Epithelial cell of esophagus (primary cell): ENCODE results near the gene FREM1.

Experiments used
- DNase-seq: peaks from one replicate; pipeline ENCODE4 v3.0.0; 2010; ENCODE audit warnings: low read depth
- H3K4me3 ChIP-seq: 2 replicates; pipeline ENCODE4 v1.5.1; 2011; ENCODE audit warnings: mild to moderate bottlenecking, low read length, control low read depth
- CTCF ChIP-seq: IDR thresholded peaks from 2 replicates; pipeline ENCODE4 v1.5.1; 2011; ENCODE audit warnings: low read depth, mild to moderate bottlenecking, low read length, control low read depth, inconsistent platforms; ENCODE audit not compliant: insufficient read depth; ENCODE audit errors: missing control alignments

Gene FREM1

DNA sequence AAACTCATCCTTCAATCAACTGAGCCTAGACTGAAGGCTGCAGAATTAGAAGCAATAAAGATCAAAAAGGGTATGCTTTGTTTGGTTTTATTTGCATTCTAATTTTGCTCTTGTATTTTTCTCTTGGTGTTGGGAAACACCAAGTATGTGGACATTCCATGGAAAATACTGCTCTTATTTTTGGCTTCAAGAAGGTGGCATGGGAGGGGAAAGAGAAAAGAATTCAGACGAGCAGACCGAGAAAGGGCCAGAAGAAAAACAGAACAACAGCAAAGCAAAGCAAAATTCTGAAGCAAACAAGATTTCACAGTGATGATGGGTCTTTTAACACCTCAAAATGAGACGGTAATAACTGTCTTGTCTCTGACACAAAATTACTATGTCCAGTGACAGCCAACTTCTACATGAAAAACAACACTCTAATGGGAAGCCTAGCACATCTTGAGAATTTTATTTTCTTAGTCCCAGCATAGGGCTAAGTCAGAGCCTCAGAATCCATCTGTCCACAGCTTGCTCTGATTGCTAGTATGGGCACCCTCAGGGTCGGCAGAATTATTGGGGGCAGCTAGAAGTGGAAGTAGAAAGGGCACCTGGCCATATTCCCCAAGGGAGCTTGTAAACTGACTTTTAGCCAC lies 26.8 kb downstream of the FREM1 start:
- TF ChIP-seq CTCF: no peak
- DNase-seq: no peak
- no peak overlapping the region for H3K4me3 ChIP-seq

- no peak for TF ChIP-seq CTCF
- no peak overlapping the region for H3K4me3 ChIP-seq
Observed at GRCh38 chr9:14882090-14882489, 28.1 kb downstream of the FREM1 start.

DNA sequence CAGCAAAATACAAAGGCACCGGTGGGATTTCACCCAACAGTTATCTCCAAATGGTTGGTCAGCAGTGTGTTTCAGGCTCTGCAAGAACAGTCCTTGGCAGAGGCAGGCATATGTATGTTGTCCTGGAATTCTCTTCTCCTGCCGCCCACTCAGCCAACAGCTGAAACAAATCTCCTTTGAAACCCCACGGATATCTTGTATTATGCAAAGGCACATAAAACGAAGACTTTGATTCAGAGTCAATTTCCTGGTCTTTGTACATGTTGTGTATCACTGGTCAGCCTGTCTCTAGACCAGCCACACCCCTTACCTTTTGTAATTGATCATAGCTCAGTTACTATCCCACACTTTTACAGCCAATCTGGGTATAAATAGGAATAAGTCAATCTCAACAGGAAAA lies 29.2 kb downstream of the FREM1 start:
- H3K4me3 ChIP-seq: no peak overlapping the region
- no peak for TF ChIP-seq CTCF
- DNase-seq: no peak

More at GRCh38 chr9:14882090-14882489, 28.1 kb downstream of the FREM1 start:
- no peak for DNase-seq

DNA sequence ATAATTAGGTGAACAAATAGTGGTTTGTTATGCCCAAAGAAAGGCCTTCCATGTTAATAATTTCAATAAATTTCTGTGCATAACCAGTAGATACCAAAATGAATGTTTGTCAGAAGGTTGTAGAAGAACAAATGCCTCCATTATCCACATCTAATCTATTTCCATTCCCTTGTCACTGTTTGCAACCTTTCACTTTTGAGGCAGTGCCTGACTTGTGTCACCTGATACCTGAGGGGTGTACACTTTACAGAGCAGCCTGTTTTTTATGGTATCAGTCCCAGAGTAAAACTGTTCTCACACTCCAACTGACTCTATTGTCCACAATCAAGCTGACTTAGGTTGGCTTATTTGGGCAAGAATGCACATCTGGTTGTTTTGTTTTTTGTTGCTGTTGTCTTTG lies 40.1 kb downstream of the FREM1 start:
- no peak for TF ChIP-seq CTCF
- no peak for DNase-seq
- no peak overlapping the region for H3K4me3 ChIP-seq

DNA sequence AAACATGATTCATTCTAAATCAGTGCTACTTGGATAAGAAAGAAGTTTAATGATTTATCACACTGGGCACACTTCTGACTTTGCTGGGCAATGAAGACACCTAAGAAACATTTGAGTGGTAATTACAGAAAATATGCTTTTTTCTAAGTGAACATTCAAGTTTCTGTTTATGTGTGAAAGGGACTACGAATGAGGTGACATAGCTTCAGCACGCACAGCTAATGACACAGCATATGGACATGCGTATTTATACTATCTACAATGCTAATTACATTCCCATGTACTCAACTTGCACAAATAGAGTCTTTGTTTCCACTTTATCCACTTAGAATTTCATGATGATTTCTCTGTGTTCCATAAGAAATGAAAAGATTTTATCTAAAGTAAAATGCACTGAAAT lies 40.6 kb downstream of the FREM1 start:
- no peak overlapping the region for H3K4me3 ChIP-seq
- no peak for DNase-seq
- no peak for TF ChIP-seq CTCF

- DNase-seq: no peak
- no peak for TF ChIP-seq CTCF
- H3K4me3 ChIP-seq: no peak overlapping the region
Observed at GRCh38 chr9:14868772-14869583, 41.2 kb downstream of the FREM1 start.
